HCT116 (cell line): Measurements from ENCODE around the gene DRD4. TPM values are rescaled to one million over a fixed set of nuclear protein-coding genes. Genes with fewer than 3 reads are reported as not detected.

Experiments
- ATAC-seq: fragments of 200-7000 bp; cut with Tn5 transposase; 2 replicates; pipeline ENCODE4 v1.9.1; 2020; ENCODE audit warnings: mild to moderate bottlenecking, moderate library complexity
- BruUV-seq: library from RNA; stranded (reverse); fragments of 400-500 nt; replicated peaks from 2 replicates; lab custom pipeline; 2021; lab: Mats Ljungman, UMichigan
- CTCF ChIA-PET: fragments of 300-600 bp; sonication (Branson Sonifier 250); formaldehyde crosslinking; loops from one replicate; lab custom pipeline; 2021; ENCODE audit warnings: antibody characterized with exemption; lab: Charles Lee
- POLR2A ChIA-PET: fragments of 300-600, 350-600 bp; sonication (Branson Sonifier 250); formaldehyde crosslinking; loops from one replicate; lab custom pipeline; 2021; ENCODE audit warnings: antibody characterized with exemption; lab: Charles Lee
- RAD21 ChIA-PET, 2 experiments: fragments of 300-600 bp; sonication (Branson Sonifier 250); formaldehyde crosslinking; loops; one replicate each; lab custom pipeline; 2023; ENCODE audit warnings: low total read pairs in 2 of 2; ENCODE audit not compliant: uncharacterized antibody in 2 of 2, unreplicated experiment in 2 of 2, low non-redundant PET in 1 of 2; lab: Charles Lee
- DNase-seq: peaks from one replicate; pipeline ENCODE4 v3.0.0-alpha.2; 2010; ENCODE audit warnings: low read depth, low spot score
- H2AFZ ChIP-seq: fragments of 200-600 bp; shearing (Covaris generic), sonication (generic); 2 replicates; pipeline ENCODE4 v1.6.1; 2017; ENCODE audit warnings: low read depth, mixed run types, mixed read lengths, antibody characterized with exemption, low read length; ENCODE audit not compliant: poor library complexity, severe bottlenecking
- H3K27ac ChIP-seq: 2 replicates; pipeline ENCODE4 v1.5.1; 2012; ENCODE audit warnings: low read depth, low read length
- H3K27me3 ChIP-seq: fragments of 200-600 bp; sonication (generic); 2 replicates; pipeline ENCODE4 v1.6.1; 2016; ENCODE audit warnings: mixed run types, low read length, mixed read lengths; ENCODE audit not compliant: insufficient read depth
- H3K36me3 ChIP-seq, 2 experiments: fragments of 200-500 bp in 1 of 2; fragments of 200-600 bp in 1 of 2; sonication (Bioruptor generic) in 1 of 2; sonication (generic) in 1 of 2; 2 replicates each; pipeline versions ENCODE4 v1.5.1 to v1.6.1; 2014 to 2016; ENCODE audit warnings: low read length in 2 of 2, inconsistent platforms in 1 of 2, mixed read lengths in 1 of 2, mixed run types in 1 of 2; ENCODE audit not compliant: insufficient read depth in 2 of 2, control insufficient read depth in 1 of 2
- H3K4me1 ChIP-seq, 2 experiments: fragments of 200-600 bp in 1 of 2; sonication (generic) in 1 of 2; 2 replicates each; pipeline versions ENCODE4 v1.5.1 to v1.6.1; 2012 to 2017; ENCODE audit warnings: low read length in 2 of 2, inconsistent platforms in 1 of 2, mild to moderate bottlenecking in 1 of 2, mixed read lengths in 1 of 2, mixed run types in 1 of 2, moderate library complexity in 1 of 2; ENCODE audit not compliant: insufficient read depth in 2 of 2, control insufficient read depth in 1 of 2
- H3K4me2 ChIP-seq: fragments of 200-600 bp; sonication (generic); 2 replicates; pipeline ENCODE4 v1.6.1; 2017; ENCODE audit warnings: mixed run types, low read length, mixed read lengths
- H3K4me3 ChIP-seq, 2 experiments: fragments of 200-600 bp in 1 of 2; sonication (generic) in 1 of 2; replicated peaks in 1 of 2; 2 replicates each; pipeline ENCODE4 v1.5.1; 2011 to 2016; ENCODE audit warnings: low read length in 2 of 2, control low read depth in 1 of 2, low read depth in 1 of 2, mild to moderate bottlenecking in 1 of 2, mixed read lengths in 1 of 2, mixed run types in 1 of 2
- H3K79me2 ChIP-seq: fragments of 200-600 bp; sonication (generic); 2 replicates; pipeline ENCODE4 v1.6.1; 2017; ENCODE audit warnings: mild to moderate bottlenecking, mixed run types, low read length, moderate library complexity, mixed read lengths; ENCODE audit not compliant: insufficient read depth
- H3K9ac ChIP-seq: fragments of 200-600 bp; sonication (generic); 2 replicates; pipeline ENCODE4 v1.6.1; 2016; ENCODE audit warnings: low read length, mixed read lengths
- H3K9me2 ChIP-seq: fragments of 200-600 bp; sonication (generic), shearing (Covaris generic); 2 replicates; pipeline ENCODE4 v1.6.1; 2017; ENCODE audit warnings: mixed run types, mild to moderate bottlenecking, moderate library complexity; ENCODE audit not compliant: insufficient read depth
- H3K9me3 ChIP-seq, 2 experiments: fragments of 200-500 bp in 1 of 2; fragments of 200-600 bp in 1 of 2; sonication (Bioruptor generic) in 1 of 2; sonication (generic) in 1 of 2; 2 replicates each; pipeline ENCODE4 v1.6.1; 2014 to 2017; ENCODE audit warnings: low read length in 2 of 2, mixed read lengths in 2 of 2, inconsistent platforms in 1 of 2, low read depth in 1 of 2, mild to moderate bottlenecking in 1 of 2, mixed run types in 1 of 2, moderate library complexity in 1 of 2; ENCODE audit not compliant: control insufficient read depth in 1 of 2, insufficient read depth in 1 of 2
- H4K20me1 ChIP-seq: fragments of 200-600 bp; sonication (generic), shearing (Covaris generic); 2 replicates; pipeline ENCODE4 v1.6.1; 2017; ENCODE audit warnings: mixed run types, mild to moderate bottlenecking, moderate library complexity; ENCODE audit not compliant: insufficient read depth
- CBX3 ChIP-seq: IDR thresholded peaks from 2 replicates; pipeline ENCODE4 v1.6.1; 2012; ENCODE audit warnings: low read depth
- CEBPB ChIP-seq: IDR thresholded peaks from 2 replicates; pipeline ENCODE4 v1.6.1; 2012; ENCODE audit warnings: low read depth
- EGR1 ChIP-seq: IDR thresholded peaks from 2 replicates; pipeline ENCODE4 v1.6.1; 2012; ENCODE audit warnings: low read depth
- EZH2 ChIP-seq: fragments of 200-600 bp; sonication (generic); IDR thresholded peaks from 2 replicates; pipeline ENCODE4 v1.6.1; 2017; ENCODE audit warnings: antibody characterized with exemption, mixed run types
- EZH2phosphoT487 ChIP-seq: fragments of 200-600 bp; IDR thresholded peaks from 2 replicates; pipeline ENCODE4 v1.6.1; 2018; ENCODE audit warnings: antibody characterized with exemption, borderline replicate concordance
- POLR2A ChIP-seq: IDR thresholded peaks from 2 replicates; pipeline ENCODE4 v1.7.0; 2011; ENCODE audit warnings: borderline replicate concordance; ENCODE audit not compliant: insufficient read depth, insufficient read length; ENCODE audit errors: extremely low read depth
- POLR2AphosphoS5 ChIP-seq: IDR thresholded peaks from 2 replicates; pipeline ENCODE4 v1.6.1; 2011; ENCODE audit warnings: mild to moderate bottlenecking, low read depth, low read length, moderate library complexity
- SRF ChIP-seq: IDR thresholded peaks from 2 replicates; pipeline ENCODE4 v1.6.1; 2012; ENCODE audit warnings: low read depth
- TCF7L2 ChIP-seq: IDR thresholded peaks from 2 replicates; pipeline ENCODE4 v1.7.0; 2011; ENCODE audit warnings: borderline replicate concordance, inconsistent platforms; ENCODE audit not compliant: insufficient read depth, insufficient read length; ENCODE audit errors: extremely low read depth
- YY1 ChIP-seq: IDR thresholded peaks from 2 replicates; pipeline ENCODE4 v1.6.1; 2011; ENCODE audit warnings: low read length, low read depth, moderate library complexity, mild to moderate bottlenecking; ENCODE audit not compliant: insufficient replicate concordance; ENCODE audit errors: extremely low read depth
- ZFX ChIP-seq: fragments of 450-650 bp; IDR thresholded peaks from 2 replicates; pipeline ENCODE4 v1.6.1; 2017
- ZNF274 ChIP-seq: fragments of 200-500 bp; sonication (Bioruptor generic); IDR thresholded peaks from 2 replicates; pipeline ENCODE4 v1.6.1; 2014; ENCODE audit warnings: mild to moderate bottlenecking, low read depth, low read length, inconsistent platforms
- intact Hi-C: fragments of 100-400 bp; cut with micrococcal nuclease; formaldehyde crosslinking; loops from 2 replicates; pipeline ENCODE4 v1.10.0; 2022
- total RNA-seq: library from RNA; stranded (reverse); gene quantifications from one replicate; pipeline ENCODE4 v1.2.1, GENCODE V29; 2021; ENCODE audit not compliant: unreplicated experiment
- TF ChIP-seq, protein P1 (sequence below): IDR thresholded peaks from 2 replicates; pipeline ENCODE4 v1.6.1; 2012
- TF ChIP-seq, protein P2 (sequence below): IDR thresholded peaks from 2 replicates; pipeline ENCODE4 v1.6.1; 2011; ENCODE audit warnings: mild to moderate bottlenecking, low read length, moderate library complexity; ENCODE audit not compliant: insufficient replicate concordance; ENCODE audit errors: extremely low read depth
- TF ChIP-seq, protein P3 (sequence below): IDR thresholded peaks from 2 replicates; pipeline ENCODE4 v1.6.1; 2012

DRD4 gene
- total RNA-seq, 1 experiment from 2014 or later = 2.4 TPM

DNA sequence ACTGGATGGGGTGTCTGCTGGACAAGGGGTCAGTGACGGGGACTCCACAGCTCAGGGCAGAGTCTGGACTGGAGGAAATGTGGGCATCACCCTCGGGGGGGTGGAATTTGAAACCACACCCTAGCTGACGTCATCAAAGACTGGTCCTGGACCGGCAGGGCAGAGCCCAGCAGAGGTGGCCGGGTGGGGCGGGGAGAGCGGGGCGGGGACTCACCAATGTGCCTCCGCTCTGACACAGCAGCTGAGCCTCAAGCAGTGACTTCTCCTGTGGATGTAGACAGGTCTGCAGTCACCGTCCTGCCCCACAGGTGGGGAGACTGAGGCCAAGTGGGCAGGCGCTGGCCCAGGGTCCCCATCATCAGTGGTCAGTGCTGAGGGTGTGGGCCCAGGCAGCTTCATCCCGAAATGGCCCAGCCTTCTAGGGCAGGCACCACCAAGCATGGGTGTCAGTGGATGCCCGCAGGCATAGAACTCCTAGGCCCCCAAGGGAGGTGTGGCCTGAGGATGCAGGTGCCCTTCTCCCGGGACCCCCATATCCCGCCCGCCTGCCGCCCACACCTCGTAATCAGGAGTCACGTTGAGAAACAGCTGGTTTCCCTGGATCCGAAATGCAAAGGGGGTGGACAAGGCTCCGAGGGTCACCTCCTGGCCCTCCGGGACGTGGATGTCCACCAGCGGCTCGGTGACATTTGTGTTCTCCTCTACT lies 12.9 kb upstream of the DRD4 start:
- Histone ChIP-seq H3K9ac (no peak overlapping the region), H3K4me1 (peaks cover 0 to 28% of the 10 kb centered on the region in 2 experiments; a peak in 2 of 4 replicates), H3K9me3 (no peaks in the 10 kb centered on the region), H3K27ac (no peak overlapping the region), H3K36me3 (no peaks in the 10 kb centered on the region), H3K4me3 (no peak overlapping the region)
- ATAC-seq (peak; percentile 64), DNase-seq (peak; percentile 48)
- ChIA-PET RAD21 (no interaction called here), POLR2A (no interaction called here), CTCF (no interaction called here)
- TF ChIP-seq, protein P1, sequence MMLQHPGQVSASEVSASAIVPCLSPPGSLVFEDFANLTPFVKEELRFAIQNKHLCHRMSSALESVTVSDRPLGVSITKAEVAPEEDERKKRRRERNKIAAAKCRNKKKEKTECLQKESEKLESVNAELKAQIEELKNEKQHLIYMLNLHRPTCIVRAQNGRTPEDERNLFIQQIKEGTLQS = no peak
- TF ChIP-seq SRF = no peak
- TF ChIP-seq EZH2phosphoT487 = no peak
- no peak for TF ChIP-seq ZFX
- no peak for TF ChIP-seq YY1
- TF ChIP-seq, all 23 proteins: peak for 0
- no peak overlapping the region for H2AFZ ChIP-seq
- no peaks in the 10 kb centered on the region for H3K9me2 ChIP-seq
- no peaks in the 10 kb centered on the region for H4K20me1 ChIP-seq
- no TSS peak for BruUV-seq
- intact Hi-C loops = no loop called here
- H3K4me2 ChIP-seq = peak overlapping the region; percentile 35; the same call in 1 of the 2 replicates
- no peaks in the 10 kb centered on the region for H3K79me2 ChIP-seq
- H3K27me3 ChIP-seq = no peaks in the 10 kb centered on the region

DNA sequence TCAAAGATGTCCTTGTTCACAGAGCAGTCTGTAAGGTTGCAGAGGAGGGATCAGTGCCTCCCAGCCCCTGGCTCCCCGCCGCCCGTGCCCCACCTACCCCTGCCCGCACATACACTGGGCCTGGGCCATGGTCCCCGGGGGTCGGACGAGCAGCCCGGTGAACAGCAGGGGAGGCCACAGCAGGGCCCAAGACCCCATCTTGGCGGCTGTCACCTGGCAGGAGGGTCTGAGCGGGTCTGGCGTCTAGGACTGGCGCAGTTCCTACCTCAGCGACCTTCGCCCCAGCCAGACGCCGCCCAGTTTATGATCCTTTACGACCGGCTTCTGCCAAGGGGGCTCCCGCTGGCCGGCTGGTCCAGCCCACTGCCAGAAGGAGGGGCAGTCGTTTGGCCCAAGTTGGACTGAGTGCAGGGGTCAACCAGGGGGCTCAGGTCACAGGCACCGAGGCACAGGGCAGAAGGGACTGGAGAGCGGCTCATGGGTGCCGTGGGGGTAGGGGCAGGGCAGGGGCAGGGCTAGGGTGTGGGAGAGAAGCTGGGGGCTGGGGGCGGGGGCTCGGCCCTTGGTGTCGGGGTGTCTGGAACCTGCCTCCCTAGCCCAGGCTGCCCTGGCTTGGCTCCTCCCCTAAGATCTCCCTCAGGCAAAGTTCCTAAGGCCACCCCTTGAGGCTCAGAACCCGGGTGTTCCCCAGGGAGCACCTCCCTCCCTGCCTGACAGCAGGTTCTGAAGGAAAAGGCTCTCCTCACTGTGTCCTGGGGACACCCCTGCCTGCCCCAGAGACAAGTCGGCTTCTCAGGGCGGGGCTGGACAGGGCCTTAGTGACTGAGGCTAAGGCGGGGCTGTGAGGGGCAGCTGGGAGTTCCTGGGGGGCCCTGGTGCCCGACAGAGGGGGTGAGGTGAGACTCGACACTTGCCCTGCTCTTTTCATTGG lies 12.1 kb upstream of the DRD4 start, which contains the start of gene CDHR5:
Gene CDHR5 (minus strand): TSS at position 251 of the 931 bp plus-strand sequence. CDS start 53 bp downstream, at position 198.
- peak within 1 kb of the TSS; percentile 35; the same call in 1 of the 2 replicates for H3K4me2 ChIP-seq
- no peaks in the 10 kb centered on the region for H3K9me2 ChIP-seq
- ATAC-seq = peak; percentile 14; the same call in 1 of the 2 replicates
- no peaks in the 10 kb centered on the region for H3K36me3 ChIP-seq
- no peaks in the 10 kb centered on the region for H4K20me1 ChIP-seq
- no peaks in the 10 kb centered on the region for H3K9me3 ChIP-seq
- RAD21 ChIA-PET = no interaction called here
- intact Hi-C loops = no loop called here
- no peak within 1 kb of the TSS for H3K4me3 ChIP-seq
- no peak for DNase-seq
- H3K4me1 ChIP-seq = peaks cover 0 to 28% of the 10 kb centered on the region in 2 experiments; a peak in 2 of 4 replicates
- POLR2A ChIA-PET = no interaction called here
- H3K27ac ChIP-seq = no peak within 1 kb of the TSS
- no peaks in the 10 kb centered on the region for H3K27me3 ChIP-seq
- no peaks in the 10 kb centered on the region for H3K79me2 ChIP-seq
- no peak within 1 kb of the TSS for H3K9ac ChIP-seq
- BruUV-seq = no TSS peak
- no peak within 1 kb of the TSS for H2AFZ ChIP-seq
- TF ChIP-seq CBX3 (no peak), ZNF274 (no peak), POLR2AphosphoS5 (no peak), EGR1 (no peak), CEBPB (no peak), EZH2 (no peak), TCF7L2 (no peak), POLR2A (no peak)
- TF ChIP-seq, protein P1 = no peak
- TF ChIP-seq, protein P2, sequence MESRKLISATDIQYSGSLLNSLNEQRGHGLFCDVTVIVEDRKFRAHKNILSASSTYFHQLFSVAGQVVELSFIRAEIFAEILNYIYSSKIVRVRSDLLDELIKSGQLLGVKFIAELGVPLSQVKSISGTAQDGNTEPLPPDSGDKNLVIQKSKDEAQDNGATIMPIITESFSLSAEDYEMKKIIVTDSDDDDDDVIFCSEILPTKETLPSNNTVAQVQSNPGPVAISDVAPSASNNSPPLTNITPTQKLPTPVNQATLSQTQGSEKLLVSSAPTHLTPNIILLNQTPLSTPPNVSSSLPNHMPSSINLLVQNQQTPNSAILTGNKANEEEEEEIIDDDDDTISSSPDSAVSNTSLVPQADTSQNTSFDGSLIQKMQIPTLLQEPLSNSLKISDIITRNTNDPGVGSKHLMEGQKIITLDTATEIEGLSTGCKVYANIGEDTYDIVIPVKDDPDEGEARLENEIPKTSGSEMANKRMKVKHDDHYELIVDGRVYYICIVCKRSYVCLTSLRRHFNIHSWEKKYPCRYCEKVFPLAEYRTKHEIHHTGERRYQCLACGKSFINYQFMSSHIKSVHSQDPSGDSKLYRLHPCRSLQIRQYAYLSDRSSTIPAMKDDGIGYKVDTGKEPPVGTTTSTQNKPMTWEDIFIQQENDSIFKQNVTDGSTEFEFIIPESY = no peak
- TF ChIP-seq, protein P3, sequence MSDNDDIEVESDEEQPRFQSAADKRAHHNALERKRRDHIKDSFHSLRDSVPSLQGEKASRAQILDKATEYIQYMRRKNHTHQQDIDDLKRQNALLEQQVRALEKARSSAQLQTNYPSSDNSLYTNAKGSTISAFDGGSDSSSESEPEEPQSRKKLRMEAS = no peak
- CTCF ChIA-PET = no interaction called here
